Mucosa of stomach (tissue), 1 donor: ENCODE data around the gene DPF3.
"Not testable (repeated sequence)": the region's sequence is repeated elsewhere in the genome, so short reads cannot be mapped to it uniquely, and the experiment has no call there.

Experiments used
- H3K27me3 ChIP-seq: one replicate; pipeline ENCODE4 v1.7.0; 2013; ENCODE audit warnings: mild to moderate bottlenecking, low read length; ENCODE audit not compliant: control insufficient read depth, insufficient read depth
- H3K36me3 ChIP-seq: one replicate; pipeline ENCODE4 v1.7.0; 2013; ENCODE audit warnings: low read length; ENCODE audit not compliant: control insufficient read depth, insufficient read depth
- H3K4me1 ChIP-seq: one replicate; pipeline ENCODE4 v1.7.0; 2013; ENCODE audit warnings: mild to moderate bottlenecking, low read length; ENCODE audit not compliant: control insufficient read depth, insufficient read depth
- H3K4me3 ChIP-seq: one replicate; pipeline ENCODE4 v1.7.0; 2013; ENCODE audit warnings: low read length
- H3K9ac ChIP-seq: one replicate; pipeline ENCODE4 v1.7.0; 2013; ENCODE audit warnings: mild to moderate bottlenecking, low read length, moderate library complexity
- H3K9me3 ChIP-seq: one replicate; pipeline ENCODE4 v1.7.0; 2013; ENCODE audit warnings: mild to moderate bottlenecking, low read length, moderate library complexity; ENCODE audit not compliant: control insufficient read depth
- donor health status: Pancreatic carcinoma.

The DPF3 gene

DNA sequence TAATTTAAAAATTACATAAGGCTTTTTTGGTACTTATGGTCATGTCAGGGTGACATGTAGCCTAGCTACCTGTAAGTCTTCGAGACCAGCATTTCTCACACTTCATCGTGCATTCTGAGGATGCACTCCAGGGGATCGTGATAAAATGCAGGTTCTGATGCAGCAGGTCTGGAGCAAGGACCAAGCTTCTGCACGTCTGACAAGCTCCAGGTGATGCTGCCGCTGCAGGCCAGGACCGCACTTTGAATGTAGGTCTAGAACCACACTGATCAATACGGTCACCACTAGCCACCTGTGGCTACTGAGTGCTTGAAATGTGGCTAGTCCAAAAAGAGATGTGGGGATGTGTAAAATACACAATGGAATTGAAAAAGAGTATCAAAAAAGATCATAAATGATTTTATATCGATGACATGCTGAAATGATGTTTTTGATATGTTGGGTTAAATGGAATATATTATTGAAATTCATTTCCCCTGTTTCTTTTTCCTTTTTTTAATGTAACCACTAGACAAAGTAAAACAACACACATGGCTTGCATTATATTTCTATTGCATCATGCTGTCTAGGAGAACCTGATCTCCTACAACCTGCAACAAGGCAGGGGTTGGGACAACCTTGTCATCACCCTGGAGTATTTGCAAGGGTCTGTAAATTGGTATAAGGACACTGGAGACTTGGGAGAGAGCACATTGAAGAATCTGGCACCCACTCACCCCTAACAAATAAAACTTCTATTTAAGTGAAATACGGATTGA lies 142.4 kb downstream of the DPF3 start:
- H3K9ac ChIP-seq, result no peak overlapping the region
- H3K4me1 ChIP-seq, result no peaks in the 10 kb centered on the region
- H3K4me3 ChIP-seq, result no peak overlapping the region
- no peaks in the 10 kb centered on the region for H3K27me3 ChIP-seq
- no peaks in the 10 kb centered on the region for H3K9me3 ChIP-seq
- H3K36me3 ChIP-seq, result no peaks in the 10 kb centered on the region

DNA sequence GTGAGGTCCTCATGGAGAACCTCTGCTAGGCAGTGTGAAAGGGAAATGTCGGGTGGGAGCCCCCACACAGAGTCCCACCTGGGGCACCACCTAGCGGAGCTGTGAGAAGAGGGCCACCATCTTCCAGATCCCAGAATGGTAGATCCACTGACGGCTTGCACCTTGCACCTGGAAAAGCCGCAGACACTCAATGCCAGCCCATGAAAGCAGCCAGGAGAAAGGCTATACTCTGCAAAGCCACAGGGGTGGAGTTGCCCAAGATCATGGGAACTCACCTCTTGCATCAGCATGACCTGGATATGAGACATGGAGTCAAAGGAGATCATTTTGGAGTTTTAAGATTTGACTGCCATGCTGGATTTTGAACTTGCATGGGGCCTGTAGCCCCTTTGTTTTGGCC lies 145.0 kb downstream of the DPF3 start:
- not testable (repeated sequence) for H3K9ac ChIP-seq, H3K27me3 ChIP-seq, H3K4me3 ChIP-seq, H3K9me3 ChIP-seq, H3K36me3 ChIP-seq, H3K4me1 ChIP-seq

DNA sequence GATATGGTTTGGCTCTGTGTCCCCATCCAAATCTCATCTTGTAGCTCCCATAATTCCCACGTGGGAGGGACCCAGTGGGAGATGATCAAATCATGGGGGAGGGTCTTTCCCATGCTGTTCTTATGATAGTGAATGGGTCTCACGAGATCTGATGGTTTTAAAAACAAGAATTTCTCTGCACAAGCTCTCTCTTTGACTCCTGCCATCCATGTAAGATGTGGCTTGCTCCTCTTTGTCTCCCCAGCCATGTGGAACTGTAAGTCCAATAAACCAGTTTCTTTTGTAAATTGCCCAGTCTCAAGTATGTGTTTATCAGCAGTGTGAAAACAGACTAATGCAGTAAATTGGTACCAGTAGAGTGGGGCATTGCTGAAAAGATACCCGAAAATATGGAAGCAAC lies 146.2 kb downstream of the DPF3 start:
- Histone ChIP-seq H3K36me3 (no peaks in the 10 kb centered on the region), H3K27me3 (no peaks in the 10 kb centered on the region), H3K9ac (no peak overlapping the region), H3K4me1 (no peaks in the 10 kb centered on the region), H3K4me3 (no peak overlapping the region), H3K9me3 (no peaks in the 10 kb centered on the region)

DNA sequence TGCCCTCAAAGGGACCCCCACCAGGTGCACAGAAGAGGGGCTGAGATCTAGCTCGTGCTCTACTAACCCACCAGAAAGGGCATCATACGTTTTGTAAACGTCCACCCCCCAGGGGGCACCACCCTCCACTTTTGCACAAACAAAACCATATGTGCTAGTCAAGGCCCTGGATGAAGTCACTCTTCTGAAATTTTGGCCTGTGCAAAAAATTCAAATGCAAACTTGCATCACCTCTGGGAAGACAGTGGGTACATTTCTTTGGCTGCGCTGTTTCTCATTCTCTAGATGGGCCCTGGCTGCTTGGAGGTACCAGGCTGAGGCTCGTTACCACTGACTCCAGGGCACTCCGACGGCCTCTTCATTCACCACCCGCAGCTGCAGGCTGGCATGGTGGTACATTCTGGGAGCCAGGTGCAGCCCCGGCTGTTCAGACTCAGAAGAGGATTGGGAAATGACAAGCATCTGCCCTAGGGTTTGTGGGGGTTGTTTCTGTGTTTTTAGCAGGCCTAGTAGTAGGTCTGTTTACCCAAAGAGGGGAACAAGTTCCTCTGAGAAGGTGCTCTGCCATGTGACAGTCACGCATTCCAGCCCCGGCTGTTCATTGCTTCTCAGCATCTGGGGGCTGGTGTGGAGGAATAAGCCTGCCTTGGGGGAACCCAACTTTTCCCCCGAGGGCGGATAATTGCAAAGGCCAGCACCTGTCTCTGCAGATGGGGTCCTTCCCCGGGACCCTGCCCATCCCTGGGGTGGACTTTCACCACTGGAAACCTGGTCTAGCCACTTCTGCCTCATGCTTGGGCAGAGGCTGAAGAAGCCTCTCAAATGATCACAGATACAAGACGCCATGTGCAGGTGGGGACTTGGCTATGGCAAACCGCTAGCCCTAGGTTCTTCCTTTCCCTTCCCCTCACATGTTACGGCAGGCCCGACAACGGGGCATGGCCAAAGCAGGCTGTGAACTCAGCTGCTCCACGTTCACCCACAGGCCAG lies 147.6 kb downstream of the DPF3 start:
- Histone ChIP-seq H3K4me3 (no peak overlapping the region), H3K36me3 (no peaks in the 10 kb centered on the region), H3K27me3 (no peaks in the 10 kb centered on the region), H3K4me1 (no peaks in the 10 kb centered on the region), H3K9ac (no peak overlapping the region), H3K9me3 (no peaks in the 10 kb centered on the region)

DNA sequence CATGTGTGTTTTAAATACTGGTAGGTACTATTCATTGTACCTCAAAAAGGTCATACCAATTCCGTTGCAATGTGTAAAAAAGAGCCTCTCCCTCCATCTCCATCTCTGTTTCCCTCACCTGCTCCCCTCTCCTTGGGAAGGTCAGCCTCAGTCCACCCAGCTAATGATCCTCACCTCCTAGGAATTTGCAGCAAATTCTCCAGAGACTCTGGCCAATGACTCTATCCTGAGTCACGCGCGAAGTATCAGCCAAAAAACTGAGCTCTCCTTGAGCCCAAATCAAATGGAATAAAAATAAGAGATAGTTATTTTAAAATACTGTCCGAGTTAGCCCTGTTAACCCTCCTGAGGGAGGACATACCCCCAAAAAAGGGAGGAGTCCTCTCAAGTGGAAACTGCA lies 148.4 kb downstream of the DPF3 start:
- Histone ChIP-seq H3K9me3 (no peaks in the 10 kb centered on the region), H3K36me3 (no peaks in the 10 kb centered on the region), H3K9ac (no peak overlapping the region), H3K4me1 (no peaks in the 10 kb centered on the region), H3K4me3 (no peak overlapping the region), H3K27me3 (no peaks in the 10 kb centered on the region)

DNA sequence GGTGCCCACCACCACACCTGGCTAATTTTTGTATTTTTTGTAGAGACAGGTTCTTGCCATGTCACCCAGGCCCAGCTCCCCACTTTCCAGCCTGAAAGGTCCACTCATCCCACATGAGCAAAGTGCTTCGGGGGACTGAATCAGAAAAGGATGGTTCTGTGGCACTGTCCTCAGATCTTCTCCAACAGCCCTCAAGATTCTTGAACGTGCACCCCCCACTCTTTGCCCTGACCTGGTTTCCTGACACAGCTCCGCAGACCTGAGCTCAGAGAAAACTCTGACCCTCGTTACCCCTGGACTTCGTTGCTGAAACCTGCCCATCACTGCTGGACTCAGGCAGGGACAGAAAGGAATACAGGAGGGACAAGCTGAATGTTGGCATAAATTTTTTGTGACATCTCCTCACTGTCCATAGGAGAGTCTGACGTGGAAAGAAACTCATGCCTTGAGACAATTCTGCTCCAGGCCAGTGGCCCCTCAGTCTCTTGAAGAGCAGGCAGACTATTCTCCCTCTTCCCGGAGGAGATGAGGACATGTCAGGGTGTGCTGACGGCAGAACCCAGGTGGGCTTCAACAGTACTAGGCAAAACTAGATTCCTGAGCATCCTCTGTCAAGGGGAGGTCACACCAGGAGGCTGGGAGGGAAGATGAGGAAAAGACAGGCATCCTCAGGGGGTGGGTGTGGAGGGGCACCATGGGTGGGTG lies 149.3 kb downstream of the DPF3 start:
- H3K9me3 ChIP-seq, result no peaks in the 10 kb centered on the region
- no peaks in the 10 kb centered on the region for H3K27me3 ChIP-seq
- H3K4me1 ChIP-seq, result no peaks in the 10 kb centered on the region
- no peaks in the 10 kb centered on the region for H3K36me3 ChIP-seq
- no peak overlapping the region for H3K4me3 ChIP-seq
- no peak overlapping the region for H3K9ac ChIP-seq

- Histone ChIP-seq H3K4me3 (no peak overlapping the region), H3K9me3 (no peaks in the 10 kb centered on the region), H3K27me3 (no peaks in the 10 kb centered on the region), H3K9ac (no peak overlapping the region), H3K36me3 (no peaks in the 10 kb centered on the region), H3K4me1 (no peaks in the 10 kb centered on the region)
Measured at GRCh38 chr14:72743626-72744025, 150.3 kb downstream of the DPF3 start.

- Histone ChIP-seq H3K27me3 (no peaks in the 10 kb centered on the region), H3K36me3 (no peaks in the 10 kb centered on the region), H3K9me3 (no peaks in the 10 kb centered on the region), H3K4me1 (no peaks in the 10 kb centered on the region), H3K9ac (no peak overlapping the region), H3K4me3 (no peak overlapping the region)
Measured at GRCh38 chr14:72742838-72743195, 151.1 kb downstream of the DPF3 start.

- Histone ChIP-seq H3K36me3 (no peaks in the 10 kb centered on the region), H3K9ac (no peak overlapping the region), H3K4me1 (no peaks in the 10 kb centered on the region), H3K27me3 (no peaks in the 10 kb centered on the region), H3K9me3 (no peaks in the 10 kb centered on the region), H3K4me3 (no peak overlapping the region)
Measured at GRCh38 chr14:72742118-72742837, 151.6 kb downstream of the DPF3 start.

GRCh38 chr14:72741826-72742117 lies 152.1 kb downstream of the DPF3 start:
- Histone ChIP-seq H3K4me1 (no peaks in the 10 kb centered on the region), H3K36me3 (no peaks in the 10 kb centered on the region), H3K4me3 (no peak overlapping the region), H3K9me3 (no peaks in the 10 kb centered on the region), H3K9ac (no peak overlapping the region), H3K27me3 (no peaks in the 10 kb centered on the region)

DNA sequence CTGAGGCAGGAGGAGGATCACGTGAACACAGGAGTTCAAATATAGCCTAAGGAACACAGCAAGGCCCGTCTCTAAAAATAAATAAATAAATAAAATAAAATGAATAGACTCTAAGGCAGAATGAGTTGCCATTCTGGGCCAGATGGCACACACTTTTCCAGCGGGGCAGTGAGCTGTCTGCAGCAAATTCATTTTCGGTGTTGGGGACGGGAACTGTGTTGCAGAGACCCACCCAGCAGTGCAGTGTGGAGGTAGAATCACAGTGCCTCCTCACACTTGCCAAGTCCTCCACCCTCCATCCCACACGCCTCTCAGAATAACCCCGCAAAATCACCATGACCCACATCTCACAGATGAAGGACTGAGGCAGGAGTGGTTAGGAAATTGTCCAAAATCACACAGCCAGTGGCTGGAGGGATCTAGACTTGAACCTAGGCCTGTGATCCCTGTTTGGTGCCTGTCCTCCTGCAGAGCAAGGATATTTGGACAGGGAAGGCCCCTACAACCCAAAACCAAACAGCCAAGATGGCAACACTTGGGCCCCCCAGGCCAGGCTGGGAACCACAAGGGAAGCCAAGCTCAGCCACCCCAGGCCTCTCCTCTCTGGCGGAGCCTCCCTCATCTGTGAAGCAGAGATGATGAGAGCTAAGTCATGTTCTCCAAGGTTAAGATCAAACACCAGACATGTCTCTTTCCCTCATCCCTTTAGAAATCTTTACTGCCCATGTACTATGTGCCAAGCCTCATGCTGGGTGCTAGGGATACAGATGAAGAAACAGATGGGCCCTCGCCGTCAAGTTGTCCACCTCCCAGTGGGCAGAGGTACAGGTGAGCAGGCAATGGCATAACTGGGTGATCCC lies 152.7 kb downstream of the DPF3 start:
- H3K36me3 ChIP-seq, result no peaks in the 10 kb centered on the region
- no peaks in the 10 kb centered on the region for H3K27me3 ChIP-seq
- no peak overlapping the region for H3K4me3 ChIP-seq
- H3K9me3 ChIP-seq, result no peaks in the 10 kb centered on the region
- no peaks in the 10 kb centered on the region for H3K4me1 ChIP-seq
- H3K9ac ChIP-seq, result no peak overlapping the region
